Naive thymus-derived CD4-positive, alpha-beta T cell (primary cell): ENCODE measurements around the gene TBX21. TPM values are rescaled to one million over a fixed set of nuclear protein-coding genes. Genes with fewer than 3 reads are reported as not detected.

Source experiments
- ATAC-seq: fragments of 150-1000 bp; cut with Tn5 transposase; 2 replicates; pipeline ENCODE4 v1.10.0; 2021; ENCODE audit warnings: mild to moderate bottlenecking, moderate library complexity
- CTCF ChIA-PET: fragments of 350-600 bp; sonication (Branson Sonifier 250); formaldehyde crosslinking; loops from one replicate; lab custom pipeline; 2021; ENCODE audit warnings: antibody characterized with exemption; lab: Charles Lee
- POLR2A ChIA-PET: fragments of 350-600 bp; sonication (Branson Sonifier 250); formaldehyde crosslinking; loops from one replicate; lab custom pipeline; 2021; ENCODE audit warnings: antibody characterized with exemption, inconsistent platforms; lab: Charles Lee
- DNase-seq, 9 donors: peaks; one replicate each; pipeline versions ENCODE4 v3.0.0 to v3.0.0-alpha.2; 2020 to 2022; ENCODE audit warnings: mixed read lengths in 1 of 9
- H3K27ac ChIP-seq: one replicate; pipeline ENCODE4 v1.7.0; 2013; ENCODE audit warnings: mild to moderate bottlenecking, low read depth, low read length, moderate library complexity
- H3K27me3 ChIP-seq, 2 donors: one replicate each; pipeline ENCODE4 v1.7.0; 2013; ENCODE audit warnings: low read length in 2 of 2, mild to moderate bottlenecking in 2 of 2, moderate library complexity in 2 of 2; ENCODE audit not compliant: control insufficient read depth in 2 of 2, insufficient read depth in 2 of 2
- H3K36me3 ChIP-seq, 3 experiments: 1 replicate in 2 of 3; 2 replicates in 1 of 3; pipeline ENCODE4 v1.7.0; 2013; ENCODE audit warnings: low read length in 3 of 3, mild to moderate bottlenecking in 3 of 3, moderate library complexity in 1 of 3; ENCODE audit not compliant: insufficient read depth in 3 of 3, control insufficient read depth in 2 of 3
- H3K4me1 ChIP-seq, 2 donors: one replicate each; pipeline ENCODE4 v1.7.0; 2013; ENCODE audit warnings: low read length in 2 of 2, mild to moderate bottlenecking in 2 of 2, moderate library complexity in 1 of 2; ENCODE audit not compliant: control insufficient read depth in 2 of 2, insufficient read depth in 2 of 2
- H3K4me3 ChIP-seq: 2 replicates; pipeline ENCODE4 v1.7.0; 2013; ENCODE audit warnings: mild to moderate bottlenecking, low read length
- H3K9me3 ChIP-seq, 3 experiments: 1 replicate in 2 of 3; 2 replicates in 1 of 3; pipeline ENCODE4 v1.7.0; 2013; ENCODE audit warnings: low read length in 3 of 3; ENCODE audit not compliant: control insufficient read depth in 2 of 3
- H3K27ac Mint-ChIP-seq, 9 donors: one replicate each; pipeline ENCODE4 v1.8.0; 2020 to 2022; ENCODE audit warnings: mixed read lengths in 9 of 9, mild to moderate bottlenecking in 8 of 9, moderate library complexity in 5 of 9, inconsistent platforms in 2 of 9
- H3K27me3 Mint-ChIP-seq, 5 donors: one replicate each; pipeline ENCODE4 v1.8.0; 2021 to 2022; ENCODE audit warnings: mixed read lengths in 5 of 5, mild to moderate bottlenecking in 1 of 5
- H3K36me3 Mint-ChIP-seq, 5 donors: one replicate each; pipeline ENCODE4 v1.8.0; 2020 to 2022; ENCODE audit warnings: mixed read lengths in 5 of 5, mild to moderate bottlenecking in 3 of 5, inconsistent platforms in 1 of 5
- H3K4me1 Mint-ChIP-seq, 7 donors: one replicate each; pipeline ENCODE4 v1.8.0; 2020 to 2022; ENCODE audit warnings: mixed read lengths in 7 of 7, mild to moderate bottlenecking in 3 of 7, inconsistent platforms in 1 of 7
- H3K4me3 Mint-ChIP-seq, 10 donors: one replicate each; pipeline ENCODE4 v1.8.0; 2020 to 2022; ENCODE audit warnings: mild to moderate bottlenecking in 10 of 10, mixed read lengths in 10 of 10, moderate library complexity in 6 of 10, inconsistent platforms in 2 of 10
- H3K9me3 Mint-ChIP-seq, 11 donors: one replicate each; pipeline ENCODE4 v1.8.0; 2020 to 2022; ENCODE audit warnings: mixed read lengths in 11 of 11, mild to moderate bottlenecking in 4 of 11, inconsistent platforms in 1 of 11, moderate library complexity in 1 of 11
- intact Hi-C, 2 donors: fragments of 100-400 bp; cut with micrococcal nuclease; formaldehyde crosslinking; loops; one replicate each; pipeline ENCODE4 v1.15.1; 2023
- polyA plus RNA-seq, 2 donors: library from polyadenylated mRNA; unstranded; fragments of 300-500 nt; fragmentation: Illumina TruSeq; gene quantifications; one replicate each; pipeline ENCODE4 v1.2.3, GENCODE V29; 2021
- total RNA-seq, 6 experiments: library from RNA in 5 of 6; stranded (reverse) in 5 of 6; gene quantifications; 1 replicate in 5 of 6; 2 replicates in 1 of 6; pipeline ENCODE4 v1.2.3 and lab custom pipeline; 2021 to 2026

TBX21 gene
- total and polyA plus RNA-seq, 7 experiments from 2014 or later = 0.13 to 38.6 (median 1.5) TPM

- Histone ChIP-seq H3K27ac (peak overlapping the region; percentile 2), H3K4me1 (peaks cover 14 to 17% of the 10 kb centered on the region in 2 donors), H3K9me3 (no peaks in the 10 kb centered on the region), H3K27me3 (no peaks in the 10 kb centered on the region), H3K36me3 (no peaks in the 10 kb centered on the region), H3K4me3 (peak overlapping the region; percentile 49)
- H3K9me3 Mint-ChIP-seq = no peaks in the 10 kb centered on the region
- H3K4me1 Mint-ChIP-seq = peaks cover 17 to 32% (median 19%) of the 10 kb centered on the region in 7 donors
- H3K27me3 Mint-ChIP-seq = peaks cover 0 to 13% (median 0%) of the 10 kb centered on the region in 5 donors
- CTCF ChIA-PET = interaction anchor here (0.6 to 1.0 kb wide), 2 partner anchors 42 to 44 kb away, joined by 3 to 6 read pairs; no protein-coding TSS in a partner anchor
- H3K36me3 Mint-ChIP-seq = no peaks in the 10 kb centered on the region
- DNase-seq = peak in 1 of 9 donors; percentile 22
- POLR2A ChIA-PET = interaction anchor here (1.2 to 1.5 kb wide), 2 partner anchors 17 to 29 kb away, joined by 4 to 5 read pairs; no protein-coding TSS in a partner anchor
- peak overlapping the region; percentile 13 to 91 (median 70) for H3K27ac Mint-ChIP-seq
- peak overlapping the region; percentile 75 to 93 (median 90) for H3K4me3 Mint-ChIP-seq
- ATAC-seq = no peak
- intact Hi-C loops = loop anchor here in 1 of 2 donors (2.0 to 10.0 kb wide), 2 partner anchors 14 to 202 kb away; partner anchors contain the start of gene SP2
Observed at GRCh38 chr17:47692895-47693730, 39.9 kb upstream of the TBX21 start.

GRCh38 chr17:47693731-47694580 is 39.1 kb upstream of the TBX21 start, which contains the start of gene TBKBP1:
Gene TBKBP1, plus strand, starts transcription at chr17:47694161. Its CDS starts 1,952 bp downstream, at chr17:47696113.
- intact Hi-C loops = loop anchor here in 1 of 2 donors (1.0 to 10.0 kb wide), 4 partner anchors 12 to 201 kb away; partner anchors contain the start of genes KPNB1 and SP2
- Histone ChIP-seq H3K27ac (peak within 1 kb of the TSS; percentile 55), H3K4me3 (peak within 1 kb of the TSS; percentile 58)

GRCh38 chr17:47694581-47695428 is 38.2 kb upstream of the TBX21 start:
- DNase-seq = peak in 2 of 9 donors; percentile 31 to 62
- no peaks in the 10 kb centered on the region for H3K27me3 ChIP-seq

More at GRCh38 chr17:47693731-47694580, 39.1 kb upstream of the TBX21 start, which contains the start of gene TBKBP1:
- Histone ChIP-seq H3K9me3 (no peaks in the 10 kb centered on the region), H3K27me3 (no peaks in the 10 kb centered on the region), H3K36me3 (no peaks in the 10 kb centered on the region), H3K4me1 (peaks cover 14 to 18% of the 10 kb centered on the region in 2 donors)
- ChIA-PET CTCF (interaction anchor here (1.0 kb wide), 1 partner anchor 45 kb away, joined by 6 read pairs; no protein-coding TSS in a partner anchor), POLR2A (interaction anchor here (1.2 to 1.6 kb wide), 3 partner anchors 17 to 30 kb away, joined by 3 to 5 read pairs (median 4); no protein-coding TSS in a partner anchor)
- peak in 6 of 9 donors; percentile 33 to 65 (median 40) for DNase-seq
- no peaks in the 10 kb centered on the region for H3K9me3 Mint-ChIP-seq
- peak within 1 kb of the TSS; percentile 13 to 91 (median 83) for H3K27ac Mint-ChIP-seq
- H3K4me1 Mint-ChIP-seq = peaks cover 17 to 36% (median 22%) of the 10 kb centered on the region in 7 donors
- ATAC-seq = peak; percentile 60
- no peaks in the 10 kb centered on the region for H3K36me3 Mint-ChIP-seq
- peaks cover 0 to 13% (median 0%) of the 10 kb centered on the region in 5 donors for H3K27me3 Mint-ChIP-seq
- peak within 1 kb of the TSS; percentile 89 to 99 (median 92) for H3K4me3 Mint-ChIP-seq

GRCh38 chr17:47695429-47696376 is 37.3 kb upstream of the TBX21 start:
- Mint-ChIP-seq H3K4me1 (peaks cover 17 to 45% (median 23%) of the 10 kb centered on the region in 7 donors), H3K36me3 (no peaks in the 10 kb centered on the region), H3K27ac (peak overlapping the region in 7 of 9 donors; percentile 38 to 89 (median 70)), H3K4me3 (peak overlapping the region; percentile 85 to 99 (median 92)), H3K9me3 (no peaks in the 10 kb centered on the region), H3K27me3 (peaks cover 0 to 13% (median 0%) of the 10 kb centered on the region in 5 donors)
- Histone ChIP-seq H3K36me3 (no peaks in the 10 kb centered on the region), H3K9me3 (no peaks in the 10 kb centered on the region), H3K27ac (no peak overlapping the region), H3K4me3 (peak overlapping the region; percentile 58), H3K27me3 (no peaks in the 10 kb centered on the region), H3K4me1 (peaks cover 14 to 30% of the 10 kb centered on the region in 2 donors)
- DNase-seq (no peak), ATAC-seq (no peak)
- ChIA-PET POLR2A (interaction anchor here (1.6 kb wide), 1 partner anchor 26 kb away, joined by 3 read pairs; no protein-coding TSS in a partner anchor), CTCF (no interaction called here)
- intact Hi-C loops = loop anchor here in 1 of 2 donors (2.0 to 10.0 kb wide), 2 partner anchors 47 to 199 kb away; partner anchors contain the start of genes KPNB1 and SP2

More at GRCh38 chr17:47694581-47695428, 38.2 kb upstream of the TBX21 start:
- peaks cover 0 to 13% (median 0%) of the 10 kb centered on the region in 5 donors for H3K27me3 Mint-ChIP-seq
- ChIA-PET CTCF (no interaction called here), POLR2A (interaction anchor here (1.2 to 1.6 kb wide), 2 partner anchors 27 to 31 kb away, joined by 3 to 5 read pairs; no protein-coding TSS in a partner anchor)
- no peaks in the 10 kb centered on the region for H3K9me3 ChIP-seq
- peak overlapping the region; percentile 58 for H3K4me3 ChIP-seq
- H3K27ac ChIP-seq = peak overlapping the region; percentile 55
- no peaks in the 10 kb centered on the region for H3K36me3 ChIP-seq
- H3K4me3 Mint-ChIP-seq = peak overlapping the region; percentile 85 to 99 (median 92)
- intact Hi-C loops = loop anchor here in 1 of 2 donors (1.0 to 10.0 kb wide), 3 partner anchors 11 to 200 kb away; partner anchors contain the start of genes KPNB1 and SP2
- peak; percentile 51 for ATAC-seq
- no peaks in the 10 kb centered on the region for H3K9me3 Mint-ChIP-seq
- peaks cover 17 to 41% (median 23%) of the 10 kb centered on the region in 7 donors for H3K4me1 Mint-ChIP-seq
- H3K27ac Mint-ChIP-seq = peak overlapping the region in 7 of 9 donors; percentile 61 to 89 (median 70)
- H3K4me1 ChIP-seq = peaks cover 14 to 24% of the 10 kb centered on the region in 2 donors
- H3K36me3 Mint-ChIP-seq = no peaks in the 10 kb centered on the region
